ENCODE results near the gene MYCBP. TPM values are rescaled to one million over a fixed set of nuclear protein-coding genes. Genes with fewer than 3 reads are reported as not detected.

MYCBP gene
- total and polyA plus RNA-seq, 2 of the 13 experiments (the other 11 are each of a cell fraction or from before 2014, with no cell fraction given): 11.4 to 30.4 TPM

DNA sequence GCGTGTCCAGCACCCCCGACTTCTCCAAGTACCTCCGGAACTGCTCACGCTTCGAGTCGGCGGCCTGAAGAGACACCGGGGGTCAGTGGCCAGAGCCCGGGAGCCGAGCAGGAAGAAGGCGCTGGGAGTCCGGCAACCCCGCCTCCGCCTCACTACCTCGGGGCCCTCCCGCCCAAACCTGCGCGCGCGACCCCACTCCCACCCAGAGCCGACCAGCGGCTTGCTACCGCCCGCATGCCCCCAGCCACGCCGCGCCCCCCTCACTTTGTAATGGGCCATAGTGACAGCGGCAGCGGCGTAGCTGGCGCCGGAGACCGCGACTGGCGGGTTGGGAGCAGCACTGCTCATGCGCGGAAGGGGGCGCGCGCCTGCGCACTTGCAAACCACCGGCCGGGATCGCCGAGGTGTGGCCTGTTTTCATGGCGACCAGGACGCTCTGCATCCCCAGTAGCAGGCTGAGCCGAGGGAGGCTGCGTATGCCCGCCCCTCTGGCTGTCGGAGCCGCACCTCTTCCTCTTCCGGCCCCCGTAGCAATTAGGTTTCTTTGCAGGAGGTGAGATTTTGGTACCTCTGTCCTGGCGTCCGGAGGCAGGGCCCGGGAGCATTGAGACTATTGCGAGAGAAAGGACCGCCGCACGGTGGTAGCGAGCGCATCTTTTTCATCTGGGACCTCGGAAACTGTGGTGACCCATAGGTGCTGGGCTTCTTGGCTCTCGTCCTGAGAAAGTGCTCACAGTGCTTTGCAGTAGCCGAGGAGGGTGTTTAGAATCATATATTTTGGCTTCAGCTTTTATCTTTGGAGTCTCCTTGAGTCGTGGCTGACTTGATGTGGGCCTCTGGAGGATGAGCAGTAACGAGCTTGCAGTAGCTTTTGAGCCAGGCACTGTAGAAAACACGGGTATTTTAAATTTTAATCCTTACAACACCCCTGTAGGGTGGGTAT lies at the start of gene MYCBP (continued):
- TF ChIP-seq TFE3 (CRISPR knock-in tag; IDR thresholded peaks at IDR 0.05) (no peak; the same call in 1 of the 2 replicates), CHD2 (IDR thresholded peaks at IDR 0.05; ENCODE audit: low read depth, low read length) (no peak), GATAD2A (CRISPR knock-in tag; IDR thresholded peaks at IDR 0.05) (no peak), ZNF841 (CRISPR knock-in tag; IDR thresholded peaks at IDR 0.05; ENCODE audit: borderline replicate concordance) (no peak), KDM6A (CRISPR knock-in tag; IDR thresholded peaks at IDR 0.05; ENCODE audit: low read depth) (no peak), DPF2 (CRISPR knock-in tag; IDR thresholded peaks at IDR 0.05; ENCODE audit: borderline replicate concordance, low read depth) (no peak), ZNF510 (CRISPR knock-in tag; IDR thresholded peaks at IDR 0.05; ENCODE audit: low read depth) (no peak), PHB2 (IDR thresholded peaks at IDR 0.05; ENCODE audit: partially characterized antibody) (no peak), MTA1 (CRISPR knock-in tag; IDR thresholded peaks at IDR 0.05; ENCODE audit: borderline replicate concordance) (no peak), ZNF557 (CRISPR knock-in tag; IDR thresholded peaks at IDR 0.05) (no peak), ZNF34 (CRISPR knock-in tag; IDR thresholded peaks at IDR 0.05; ENCODE audit: borderline replicate concordance) (no peak), TFDP1 (CRISPR knock-in tag; IDR thresholded peaks at IDR 0.05; ENCODE audit: borderline replicate concordance) (0 out of 2 replicates have a peak, but pooled peaks have one; percentile 24), ATF5 (CRISPR knock-in tag; IDR thresholded peaks at IDR 0.05; ENCODE audit: low read depth) (no peak), ZNF543 (CRISPR knock-in tag; IDR thresholded peaks at IDR 0.05) (peak; percentile 76), ZNF432 (CRISPR knock-in tag; IDR thresholded peaks at IDR 0.05; ENCODE audit: borderline replicate concordance) (no peak), NONO (IDR thresholded peaks at IDR 0.05) (no peak), NONO (CRISPR knock-in tag; conservative IDR thresholded peaks at IDR 0.05) (peak; percentile 69; the same call in 1 of the 2 replicates)
- TF ChIP-seq, protein P1, sequence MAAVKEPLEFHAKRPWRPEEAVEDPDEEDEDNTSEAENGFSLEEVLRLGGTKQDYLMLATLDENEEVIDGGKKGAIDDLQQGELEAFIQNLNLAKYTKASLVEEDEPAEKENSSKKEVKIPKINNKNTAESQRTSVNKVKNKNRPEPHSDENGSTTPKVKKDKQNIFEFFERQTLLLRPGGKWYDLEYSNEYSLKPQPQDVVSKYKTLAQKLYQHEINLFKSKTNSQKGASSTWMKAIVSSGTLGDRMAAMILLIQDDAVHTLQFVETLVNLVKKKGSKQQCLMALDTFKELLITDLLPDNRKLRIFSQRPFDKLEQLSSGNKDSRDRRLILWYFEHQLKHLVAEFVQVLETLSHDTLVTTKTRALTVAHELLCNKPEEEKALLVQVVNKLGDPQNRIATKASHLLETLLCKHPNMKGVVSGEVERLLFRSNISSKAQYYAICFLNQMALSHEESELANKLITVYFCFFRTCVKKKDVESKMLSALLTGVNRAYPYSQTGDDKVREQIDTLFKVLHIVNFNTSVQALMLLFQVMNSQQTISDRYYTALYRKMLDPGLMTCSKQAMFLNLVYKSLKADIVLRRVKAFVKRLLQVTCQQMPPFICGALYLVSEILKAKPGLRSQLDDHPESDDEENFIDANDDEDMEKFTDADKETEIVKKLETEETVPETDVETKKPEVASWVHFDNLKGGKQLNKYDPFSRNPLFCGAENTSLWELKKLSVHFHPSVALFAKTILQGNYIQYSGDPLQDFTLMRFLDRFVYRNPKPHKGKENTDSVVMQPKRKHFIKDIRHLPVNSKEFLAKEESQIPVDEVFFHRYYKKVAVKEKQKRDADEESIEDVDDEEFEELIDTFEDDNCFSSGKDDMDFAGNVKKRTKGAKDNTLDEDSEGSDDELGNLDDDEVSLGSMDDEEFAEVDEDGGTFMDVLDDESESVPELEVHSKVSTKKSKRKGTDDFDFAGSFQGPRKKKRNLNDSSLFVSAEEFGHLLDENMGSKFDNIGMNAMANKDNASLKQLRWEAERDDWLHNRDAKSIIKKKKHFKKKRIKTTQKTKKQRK (IDR thresholded peaks at IDR 0.05; ENCODE audit: low read length): no peak
- TF ChIP-seq, protein P2, sequence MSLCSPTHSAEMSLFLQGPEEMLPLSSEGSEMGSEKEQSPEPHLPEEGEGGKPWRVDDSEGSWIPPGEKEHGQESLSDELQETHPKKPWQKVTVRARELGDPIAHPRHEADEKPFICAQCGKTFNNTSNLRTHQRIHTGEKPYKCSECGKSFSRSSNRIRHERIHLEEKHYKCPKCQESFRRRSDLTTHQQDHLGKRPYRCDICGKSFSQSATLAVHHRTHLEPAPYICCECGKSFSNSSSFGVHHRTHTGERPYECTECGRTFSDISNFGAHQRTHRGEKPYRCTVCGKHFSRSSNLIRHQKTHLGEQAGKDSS (CRISPR knock-in tag; IDR thresholded peaks at IDR 0.05; ENCODE audit: borderline replicate concordance, low read depth): no peak

Data from HepG2 (cell line).